GM10248 (cell line): ENCODE results near the gene RFTN1.

ENCODE experiments used
- CTCF ChIA-PET: fragments of 300-600 bp; sonication (Branson Sonifier 250); formaldehyde crosslinking; extraction: SDS; loops from one replicate; lab custom pipeline; 2021; ENCODE audit warnings: antibody characterized with exemption; lab: Yijun Ruan, JAX
- POLR2A ChIA-PET: fragments of 350-650 bp; sonication (Branson Sonifier 250); formaldehyde crosslinking; extraction: SDS; loops from one replicate; lab custom pipeline; 2020; ENCODE audit warnings: antibody characterized with exemption; lab: Yijun Ruan, JAX
- DNase-seq: peaks from one replicate; pipeline ENCODE4 v3.0.0; 2012; ENCODE audit errors: extremely low spot score
- TF ChIP-seq, protein P1 (sequence below): IDR thresholded peaks from 2 replicates; pipeline ENCODE4 v1.5.1; 2012; ENCODE audit warnings: mild to moderate bottlenecking, low read depth; ENCODE audit errors: extremely low read depth, missing control alignments, control extremely low read depth

RFTN1 gene

DNA sequence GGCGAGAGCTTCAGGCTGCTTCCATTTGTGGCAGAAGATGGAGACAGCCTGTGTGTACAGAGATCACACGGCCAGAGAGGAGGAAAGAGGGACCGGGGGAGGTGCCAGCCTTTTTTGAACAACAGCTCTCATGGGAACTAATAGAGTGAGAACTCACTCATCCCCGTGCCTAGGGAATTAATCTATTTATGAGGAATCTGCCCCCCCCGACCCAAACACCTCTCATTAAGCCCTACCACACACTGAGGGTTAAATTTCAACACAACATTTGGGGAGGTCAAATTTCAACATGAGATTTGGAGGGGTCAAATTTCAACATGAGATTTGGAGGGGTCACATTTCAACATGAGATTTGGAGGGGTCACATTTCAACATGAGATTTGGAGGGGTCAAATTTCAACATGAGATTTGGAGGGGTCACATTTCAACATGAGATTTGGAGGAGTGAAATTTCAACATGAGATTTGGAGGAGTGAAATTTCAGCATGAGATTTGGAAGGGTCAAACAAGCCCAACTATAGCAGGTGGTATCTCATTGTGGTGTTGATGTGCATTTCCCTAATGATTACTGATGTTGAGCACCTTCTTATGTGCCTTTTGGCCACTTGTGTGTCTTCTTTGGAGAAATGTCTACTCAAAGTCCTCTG, 20.6 kb upstream of the RFTN1 start:
- CTCF ChIA-PET = interaction anchor here (1.0 to 2.2 kb wide), 2 partner anchors 16 to 243 kb away, joined by 3 to 7 read pairs; no protein-coding TSS in a partner anchor
- POLR2A ChIA-PET = no interaction called here
- TF ChIP-seq, protein P1, sequence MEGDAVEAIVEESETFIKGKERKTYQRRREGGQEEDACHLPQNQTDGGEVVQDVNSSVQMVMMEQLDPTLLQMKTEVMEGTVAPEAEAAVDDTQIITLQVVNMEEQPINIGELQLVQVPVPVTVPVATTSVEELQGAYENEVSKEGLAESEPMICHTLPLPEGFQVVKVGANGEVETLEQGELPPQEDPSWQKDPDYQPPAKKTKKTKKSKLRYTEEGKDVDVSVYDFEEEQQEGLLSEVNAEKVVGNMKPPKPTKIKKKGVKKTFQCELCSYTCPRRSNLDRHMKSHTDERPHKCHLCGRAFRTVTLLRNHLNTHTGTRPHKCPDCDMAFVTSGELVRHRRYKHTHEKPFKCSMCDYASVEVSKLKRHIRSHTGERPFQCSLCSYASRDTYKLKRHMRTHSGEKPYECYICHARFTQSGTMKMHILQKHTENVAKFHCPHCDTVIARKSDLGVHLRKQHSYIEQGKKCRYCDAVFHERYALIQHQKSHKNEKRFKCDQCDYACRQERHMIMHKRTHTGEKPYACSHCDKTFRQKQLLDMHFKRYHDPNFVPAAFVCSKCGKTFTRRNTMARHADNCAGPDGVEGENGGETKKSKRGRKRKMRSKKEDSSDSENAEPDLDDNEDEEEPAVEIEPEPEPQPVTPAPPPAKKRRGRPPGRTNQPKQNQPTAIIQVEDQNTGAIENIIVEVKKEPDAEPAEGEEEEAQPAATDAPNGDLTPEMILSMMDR = no peak
- DNase-seq = no peak

DNA sequence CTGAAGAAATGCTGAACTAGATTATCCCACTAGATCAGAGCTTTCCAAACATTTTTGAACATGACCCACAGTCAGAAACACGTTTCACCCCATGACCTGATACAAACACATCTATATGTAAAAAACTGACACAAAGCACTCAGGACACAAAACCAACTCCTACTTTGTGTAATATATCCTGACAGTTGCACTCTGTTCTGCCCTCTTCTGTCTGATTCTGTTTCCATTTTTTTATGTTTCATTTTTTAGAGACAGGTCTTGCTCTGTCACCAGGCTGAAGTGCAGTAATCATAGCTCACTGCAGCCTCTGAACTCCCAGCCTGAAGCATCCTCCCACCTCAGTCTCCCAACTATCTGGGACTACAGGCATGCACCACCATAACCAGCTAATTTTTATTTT, 15.8 kb upstream of the RFTN1 start:
- no peak for DNase-seq
- CTCF ChIA-PET = interaction anchor here (0.9 to 2.7 kb wide), 12 partner anchors 8 to 244 kb away, joined by 3 to 8 read pairs (median 4); no protein-coding TSS in a partner anchor
- POLR2A ChIA-PET = interaction anchor here (1.0 kb wide), 1 partner anchor 13 kb away, joined by 3 read pairs; no protein-coding TSS in a partner anchor
- TF ChIP-seq, protein P1 = peak; percentile 27

DNA sequence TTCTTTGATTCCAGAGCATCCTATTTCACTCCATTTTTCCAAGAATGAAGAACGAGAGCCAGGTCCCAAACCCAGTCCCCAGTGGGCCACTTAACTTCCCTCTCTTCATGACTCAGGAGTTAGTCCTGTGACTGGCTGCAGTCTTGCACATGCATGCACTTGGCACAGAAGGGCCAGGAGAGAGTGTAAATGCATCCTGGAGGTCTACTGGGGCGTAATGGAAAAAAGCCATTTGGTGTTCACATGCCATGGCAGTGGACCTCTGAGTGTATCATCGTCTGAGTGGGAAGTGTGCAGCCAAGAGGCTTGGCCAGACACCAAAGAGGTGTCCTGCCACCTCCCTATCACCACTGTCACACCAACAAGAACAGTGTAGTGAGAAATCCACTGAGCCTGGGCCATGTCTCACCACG, 15.1 kb upstream of the RFTN1 start:
- ChIA-PET CTCF (interaction anchor here (1.1 to 7.3 kb wide), 7 partner anchors 9 to 238 kb away, joined by 3 to 40 read pairs (median 6); no protein-coding TSS in a partner anchor), POLR2A (no interaction called here)
- TF ChIP-seq, protein P1 = no peak
- no peak for DNase-seq

DNA sequence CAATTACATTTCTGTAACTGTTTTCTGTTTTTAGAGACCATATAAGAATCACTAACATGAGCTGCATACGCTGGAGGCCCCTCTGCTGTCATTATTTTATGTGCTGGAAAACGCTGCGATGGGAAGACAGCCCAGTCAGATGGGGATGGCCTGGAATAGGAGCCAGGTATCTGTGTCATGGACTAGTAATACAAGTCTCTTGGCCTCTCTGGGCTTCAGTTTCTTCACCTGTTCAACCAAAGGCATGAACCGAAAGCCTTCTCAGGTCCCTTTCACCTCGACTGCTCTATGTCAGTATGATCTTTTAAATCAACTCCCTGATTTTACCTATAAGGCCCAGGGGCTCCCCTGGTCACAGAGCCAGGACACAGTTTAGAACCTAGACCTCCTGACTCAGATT, 14.6 kb upstream of the RFTN1 start:
- CTCF ChIA-PET = interaction anchor here (1.5 to 7.3 kb wide), 5 partner anchors 9 to 24 kb away, joined by 5 to 40 read pairs (median 8); no protein-coding TSS in a partner anchor
- POLR2A ChIA-PET = interaction anchor here (1.0 kb wide), 1 partner anchor 19 kb away, joined by 3 read pairs; no protein-coding TSS in a partner anchor
- TF ChIP-seq, protein P1 = no peak
- no peak for DNase-seq

DNA sequence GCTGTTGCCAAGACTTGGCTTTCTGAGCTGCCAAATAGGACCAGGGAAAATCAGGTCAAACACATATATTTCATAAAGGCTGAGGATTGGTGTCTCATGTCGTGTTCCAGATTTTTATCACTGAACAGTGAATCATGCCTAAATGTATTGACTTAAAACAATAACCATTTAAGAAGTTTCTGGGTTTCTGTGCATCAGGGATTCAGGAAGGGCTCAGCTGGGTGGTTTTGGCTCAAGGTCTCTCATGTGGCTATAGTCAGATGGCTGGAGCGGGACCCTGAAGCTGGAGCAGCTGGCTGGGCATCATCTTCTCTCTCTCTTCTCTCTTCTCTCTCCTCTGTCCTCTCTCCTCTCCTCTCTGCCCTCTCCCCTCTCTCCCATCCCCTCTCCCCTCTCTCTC, 10.7 kb upstream of the RFTN1 start:
- DNase-seq = no peak

DNA sequence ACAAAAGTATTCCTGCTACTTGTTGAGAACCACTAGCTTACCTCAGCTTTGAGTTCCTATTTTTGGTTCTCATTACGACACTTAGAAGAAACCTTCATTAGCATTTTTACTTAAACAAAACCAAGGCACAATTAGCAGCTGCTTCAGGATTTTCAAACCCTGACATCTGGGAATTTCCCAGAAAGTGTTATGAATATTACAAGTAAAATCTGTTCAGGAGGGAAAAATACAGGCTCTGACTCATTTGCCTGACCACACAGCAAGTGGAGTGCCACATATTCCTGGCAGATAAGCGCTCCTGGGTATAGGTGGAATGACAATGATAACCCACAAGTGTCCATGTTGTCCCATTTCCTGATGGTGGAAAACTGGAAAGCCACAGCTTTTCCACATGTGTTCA, 10.3 kb upstream of the RFTN1 start:
- CTCF ChIA-PET = interaction anchor here (1.1 to 7.3 kb wide), 5 partner anchors 8 to 28 kb away, joined by 3 to 40 read pairs (median 5); no protein-coding TSS in a partner anchor
- TF ChIP-seq, protein P1 = no peak
- POLR2A ChIA-PET = interaction anchor here (0.6 to 0.9 kb wide), 2 partner anchors 16 to 237 kb away, joined by 3 read pairs; no protein-coding TSS in a partner anchor
- DNase-seq = no peak

More for the DNA sequence above, 10.7 kb upstream of the RFTN1 start:
- CTCF ChIA-PET = interaction anchor here (1.0 to 7.3 kb wide), 7 partner anchors 9 to 234 kb away, joined by 3 to 40 read pairs (median 5); no protein-coding TSS in a partner anchor
- TF ChIP-seq, protein P1 = no peak
- POLR2A ChIA-PET = interaction anchor here (0.6 to 0.9 kb wide), 2 partner anchors 16 to 237 kb away, joined by 3 read pairs; no protein-coding TSS in a partner anchor
